Transverse colon (tissue), 4 donors: ENCODE data around the gene LIMK2. TPM values are rescaled to one million over a fixed set of nuclear protein-coding genes. Genes with fewer than 3 reads are reported as not detected.

Experiments used
- DNase-seq: peaks from one replicate; pipeline ENCODE4 v3.0.0-alpha.2; 2019
- H3K27ac ChIP-seq, 4 donors: fragments of 200-600 bp; sonication (generic); 2 replicates each; pipeline ENCODE4 v1.5.1; 2016 to 2018; ENCODE audit warnings: inconsistent platforms in 4 of 4
- H3K27me3 ChIP-seq: fragments of 200-600 bp; sonication (generic); 2 replicates; pipeline ENCODE4 v1.5.1; 2017; ENCODE audit warnings: inconsistent platforms
- H3K36me3 ChIP-seq, 4 donors: fragments of 200-600 bp; sonication (generic); 2 replicates each; pipeline ENCODE4 v1.5.1; 2017 to 2019; ENCODE audit warnings: inconsistent platforms in 4 of 4
- H3K4me1 ChIP-seq, 4 donors: fragments of 200-600 bp; sonication (generic); 2 replicates each; pipeline ENCODE4 v1.5.1; 2017 to 2020; ENCODE audit warnings: inconsistent platforms in 4 of 4
- H3K4me3 ChIP-seq, 4 donors: fragments of 200-600 bp; sonication (generic); 1 replicate in 1 of 4; 2 replicates in 3 of 4; pipeline versions ENCODE4 v1.5.1 to v1.6.1; 2017 to 2019; ENCODE audit warnings: inconsistent platforms in 4 of 4
- H3K9me3 ChIP-seq, 2 donors: fragments of 200-600 bp; sonication (generic); 2 replicates each; pipeline ENCODE4 v1.5.1; 2017 to 2019; ENCODE audit warnings: inconsistent platforms in 2 of 2
- CTCF ChIP-seq, 5 experiments: fragments of 200-600 bp in 3 of 5; fragments of 450-650 bp in 2 of 5; sonication (generic) in 3 of 5; IDR thresholded peaks; 1 replicate in 2 of 5; 2 replicates in 3 of 5; pipeline ENCODE4 v1.5.1; 2016 to 2017; ENCODE audit warnings: antibody characterized with exemption in 5 of 5, inconsistent platforms in 3 of 5, mild to moderate bottlenecking in 2 of 5, moderate library complexity in 1 of 5
- EP300 ChIP-seq: sonication (generic); formaldehyde crosslinking; IDR thresholded peaks from one replicate; pipeline ENCODE4 v1.6.1; 2017; ENCODE audit warnings: antibody characterized with exemption, low read depth
- POLR2A ChIP-seq: fragments of 450-650 bp; IDR thresholded peaks from one replicate; pipeline ENCODE4 v1.6.1; 2016; ENCODE audit warnings: antibody characterized with exemption, mild to moderate bottlenecking, moderate library complexity
- POLR2AphosphoS5 ChIP-seq, 3 donors: sonication (generic); formaldehyde crosslinking; IDR thresholded peaks; one replicate each; pipeline ENCODE4 v1.6.1; 2016; ENCODE audit warnings: antibody characterized with exemption in 3 of 3
- WGBS, 2 donors: methylation state at CpG; one replicate each; pipeline ENCODE4 v1.1.5; 2018; ENCODE audit warnings: low coverage in 1 of 2; 5-methylcytosine and 5-hydroxymethylcytosine counted together
- in situ Hi-C, 4 donors: fragments of 200-750 bp; cut with MboI; loops; one replicate each; pipeline versions ENCODE4 v1.15.0 to v1.15.1; 2017; ENCODE audit warnings: low sequenced_read_pairs in 3 of 4, low pct_ligation_motif_present in 1 of 4, low pct_unique_long_range_greater_than_20kb in 1 of 4
- intact Hi-C: fragments of 100-400 bp; cut with DNase I; formaldehyde crosslinking; loops from one replicate; pipeline ENCODE4 v1.15.1; 2023; ENCODE audit warnings: low total_unique reads
- total RNA-seq, 4 donors: library from RNA; depleted of rRNA; stranded (reverse); fragments of >200 nt; gene quantifications; one replicate each; pipeline ENCODE4 v1.1.0, GENCODE V29; 2016

LIMK2 gene
- total RNA-seq, 4 donors from 2014 or later, result 124 to 283 (median 210) TPM

GRCh38 chr22:31263896-31264640, 52.0 kb downstream of the LIMK2 start:
- no peak for DNase-seq
- H3K4me1 ChIP-seq, result no peaks in the 10 kb centered on the region
- H3K4me3 ChIP-seq, result no peak overlapping the region
- no peaks in the 10 kb centered on the region for H3K27me3 ChIP-seq
- peaks cover 0 to 55% (median 27%) of the 10 kb centered on the region in 4 donors for H3K36me3 ChIP-seq
- no peak overlapping the region for H3K27ac ChIP-seq
- in situ Hi-C loops, result no loop called here
- intact Hi-C loops, result no loop called here
- no peaks in the 10 kb centered on the region for H3K9me3 ChIP-seq
- 66 to 90% methylated on average over 5 to 6 of the region's 6 CpGs for WGBS, 2 donors
- TF ChIP-seq POLR2A, result no peak
- no peak for TF ChIP-seq CTCF (IDR thresholded peaks at IDR 0.05)
- TF ChIP-seq EP300, result no peak
- TF ChIP-seq POLR2AphosphoS5 (IDR thresholded peaks at IDR 0.05), result no peak

- H3K27me3 ChIP-seq, result no peaks in the 10 kb centered on the region
- H3K27ac ChIP-seq, result no peak overlapping the region
- H3K4me3 ChIP-seq, result no peak overlapping the region
- in situ Hi-C loops (no loop called here), intact Hi-C loops (no loop called here)
- H3K9me3 ChIP-seq, result no peaks in the 10 kb centered on the region
- DNase-seq, result no peak
- WGBS, 2 donors, result 98 to 100% methylated on average over 1 to 2 of the region's 2 CpGs
- peaks cover 0 to 4% (median 0%) of the 10 kb centered on the region in 4 donors for H3K4me1 ChIP-seq
- TF ChIP-seq POLR2A (no peak), EP300 (no peak), POLR2AphosphoS5 (IDR thresholded peaks at IDR 0.05) (no peak), CTCF (IDR thresholded peaks at IDR 0.05) (no peak)
- H3K36me3 ChIP-seq, result peaks cover 0 to 37% (median 13%) of the 10 kb centered on the region in 4 donors
These were observed 56.2 kb downstream of the LIMK2 start for GRCh38 chr22:31268281-31268680.

GRCh38 chr22:31269892-31270579, 57.9 kb downstream of the LIMK2 start:
- H3K27ac ChIP-seq, result no peak overlapping the region
- H3K27me3 ChIP-seq, result no peaks in the 10 kb centered on the region
- H3K4me3 ChIP-seq, result no peak overlapping the region
- intact Hi-C loops, result no loop called here
- peaks cover 0 to 37% (median 11%) of the 10 kb centered on the region in 4 donors for H3K36me3 ChIP-seq
- TF ChIP-seq CTCF (IDR thresholded peaks at IDR 0.05), result no peak
- TF ChIP-seq POLR2AphosphoS5 (IDR thresholded peaks at IDR 0.05), result no peak
- no peak for TF ChIP-seq EP300
- TF ChIP-seq POLR2A, result no peak
- WGBS, 2 donors, result 73 to 89% methylated on average over 1 to 2 of the region's 3 CpGs
- H3K4me1 ChIP-seq, result peaks cover 0 to 4% (median 0%) of the 10 kb centered on the region in 4 donors
- DNase-seq, result no peak
- H3K9me3 ChIP-seq, result no peaks in the 10 kb centered on the region
- in situ Hi-C loops, result no loop called here

GRCh38 chr22:31271026-31271425, 58.9 kb downstream of the LIMK2 start:
- Histone ChIP-seq H3K9me3 (no peaks in the 10 kb centered on the region), H3K4me3 (no peak overlapping the region), H3K27me3 (no peaks in the 10 kb centered on the region), H3K27ac (no peak overlapping the region), H3K36me3 (peaks cover 0 to 41% (median 11%) of the 10 kb centered on the region in 4 donors), H3K4me1 (peaks cover 0 to 4% (median 0%) of the 10 kb centered on the region in 4 donors)
- DNase-seq, result no peak
- in situ Hi-C loops (no loop called here), intact Hi-C loops (no loop called here)
- 88 to 100% methylated on average over 1 to 4 of the region's 4 CpGs for WGBS, 2 donors
- TF ChIP-seq POLR2AphosphoS5 (IDR thresholded peaks at IDR 0.05), result no peak
- no peak for TF ChIP-seq POLR2A
- no peak for TF ChIP-seq EP300
- no peak for TF ChIP-seq CTCF (IDR thresholded peaks at IDR 0.05)
